NCI-H1092 treated with DMSO at 0.1 percent for 48 hours (cell line): ENCODE measurements around the gene DHX16.

Source experiments
- DNase-seq: peaks from one replicate; lab custom pipeline; 2025; lab: John Stamatoyannopoulos, UW

DHX16 gene

GRCh38 chr6:30626484-30627366 is 46.1 kb downstream of the DHX16 start, which contains the start of gene ATAT1:
ATAT1 (plus strand) TSS chr6:30626874.
- DNase-seq = peak; percentile 56

- DNase-seq = no peak
Measured at GRCh38 chr6:30625511-30625910, 47.3 kb downstream of the DHX16 start.

- no peak for DNase-seq
Measured at GRCh38 chr6:30619561-30619960, 53.2 kb downstream of the DHX16 start.

GRCh38 chr6:30618270-30618797 is 54.5 kb downstream of the DHX16 start:
- DNase-seq = no peak

DNA sequence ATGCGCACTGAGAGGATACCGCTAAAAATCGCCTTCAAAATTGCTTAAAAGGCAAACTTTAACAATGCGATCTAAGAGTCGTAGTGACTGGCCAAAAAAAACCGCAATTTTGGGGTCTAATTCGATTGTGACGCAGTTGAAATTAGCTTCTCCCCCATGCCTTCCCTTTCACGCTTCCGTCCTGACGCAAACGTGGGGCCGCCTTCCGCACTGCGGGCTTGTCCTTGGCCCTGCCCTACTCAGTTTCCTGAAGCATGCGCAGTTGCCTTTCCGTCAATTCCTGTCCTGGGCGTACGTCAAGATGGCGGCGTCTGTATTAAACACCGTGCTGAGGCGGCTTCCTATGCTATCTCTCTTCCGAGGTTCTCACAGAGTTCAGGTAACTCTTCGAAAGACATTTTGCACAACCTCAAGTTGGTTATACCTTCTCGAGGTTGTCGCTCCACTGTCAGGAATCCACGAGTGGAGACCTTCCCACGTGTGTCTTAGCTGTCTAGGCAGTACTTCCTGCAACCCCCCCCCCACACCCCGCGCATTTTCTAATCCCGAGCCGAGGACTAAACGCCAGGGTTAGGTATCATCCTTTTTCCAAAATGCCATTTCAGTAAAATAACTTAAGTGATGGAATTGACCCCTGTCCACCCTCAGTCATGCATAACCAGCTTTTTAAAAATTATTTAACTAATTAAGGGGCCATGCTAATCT is 55.1 kb downstream of the DHX16 start, which contains the start of gene MRPS18B:
Gene MRPS18B, plus strand, starts transcription at position 276 of the 705 bp plus-strand sequence. Its CDS starts 26 bp downstream, at position 302.
- peak; percentile 97 for DNase-seq

GRCh38 chr6:30616811-30617564 is 55.8 kb downstream of the DHX16 start, which contains the start of gene PPP1R10:
PPP1R10 (minus strand) TSS chr6:30617243; CDS start chr6:30609944, 7,299 bp downstream.
- DNase-seq = peak; percentile 99

- no peak for DNase-seq
Measured at GRCh38 chr6:30615958-30616810, 56.6 kb downstream of the DHX16 start.

- DNase-seq = peak; percentile 68
Measured at GRCh38 chr6:30615219-30615957, 57.4 kb downstream of the DHX16 start.

DNA sequence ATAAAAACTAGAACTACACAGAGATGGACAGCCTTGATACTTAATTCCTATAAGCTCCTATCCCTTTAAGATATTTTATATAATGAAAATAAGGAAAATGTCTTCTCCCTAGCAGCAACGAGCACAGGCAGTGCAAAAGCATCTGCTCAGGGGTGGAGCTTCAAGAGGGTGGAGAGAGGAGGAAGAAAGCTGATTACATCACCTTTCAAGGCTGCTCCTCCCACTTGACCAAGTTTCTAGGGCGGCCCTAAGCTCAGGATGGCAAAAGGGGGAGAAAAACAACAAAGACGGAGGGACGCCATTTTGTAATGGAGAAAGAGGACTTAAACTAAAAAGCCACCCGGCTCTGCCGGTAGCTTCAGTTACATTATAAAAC is 58.0 kb downstream of the DHX16 start:
- peak; percentile 71 for DNase-seq

GRCh38 chr6:30614044-30614842 is 58.6 kb downstream of the DHX16 start:
- no peak for DNase-seq

GRCh38 chr6:30613251-30614043 is 59.4 kb downstream of the DHX16 start:
- DNase-seq = no peak

DNA sequence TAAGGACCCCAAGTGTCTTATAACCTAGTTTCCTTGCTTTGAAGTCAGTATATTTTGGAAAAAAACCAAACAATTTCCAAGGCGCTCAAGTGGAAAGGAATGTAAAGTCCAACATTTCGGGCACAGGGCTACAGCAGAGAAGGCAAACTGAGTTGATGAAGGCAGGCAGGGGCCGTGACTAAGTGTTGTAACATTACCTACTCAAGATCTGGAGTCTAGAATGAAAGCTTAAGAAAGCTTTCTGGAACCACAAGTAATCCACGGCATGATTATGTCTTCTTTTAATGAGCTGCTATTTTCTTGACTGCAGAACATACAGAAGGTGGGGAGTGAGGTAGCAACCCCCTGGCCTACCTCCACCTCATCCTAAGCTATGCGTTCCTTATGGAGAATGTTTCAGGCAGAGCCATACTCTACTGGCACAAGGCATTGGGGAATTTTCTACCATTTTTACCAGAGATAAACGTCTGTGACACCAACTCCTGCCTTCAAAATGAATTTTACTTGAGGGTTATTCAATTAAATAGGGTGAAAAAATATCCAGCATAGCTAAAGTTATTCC is 60.0 kb downstream of the DHX16 start:
- no peak for DNase-seq

GRCh38 chr6:30612213-30612612 is 60.6 kb downstream of the DHX16 start:
- DNase-seq = no peak

DNA sequence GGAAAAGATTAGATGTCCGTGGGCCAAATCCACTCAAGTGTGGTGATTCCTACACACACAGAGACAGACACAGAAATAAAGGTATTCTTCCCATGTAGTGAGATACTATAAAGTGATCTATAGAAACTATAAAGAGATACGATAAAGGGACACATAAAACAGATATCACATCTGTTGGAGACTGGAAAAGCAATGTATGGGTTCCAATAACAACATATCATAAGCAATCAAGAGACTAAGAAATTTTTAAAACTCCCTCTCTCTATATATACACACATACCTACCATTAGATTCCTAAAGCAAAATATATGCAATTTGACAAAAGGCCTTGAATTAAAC is 61.0 kb downstream of the DHX16 start:
- DNase-seq = no peak

GRCh38 chr6:30611150-30611855 is 61.5 kb downstream of the DHX16 start:
- no peak for DNase-seq

DNA sequence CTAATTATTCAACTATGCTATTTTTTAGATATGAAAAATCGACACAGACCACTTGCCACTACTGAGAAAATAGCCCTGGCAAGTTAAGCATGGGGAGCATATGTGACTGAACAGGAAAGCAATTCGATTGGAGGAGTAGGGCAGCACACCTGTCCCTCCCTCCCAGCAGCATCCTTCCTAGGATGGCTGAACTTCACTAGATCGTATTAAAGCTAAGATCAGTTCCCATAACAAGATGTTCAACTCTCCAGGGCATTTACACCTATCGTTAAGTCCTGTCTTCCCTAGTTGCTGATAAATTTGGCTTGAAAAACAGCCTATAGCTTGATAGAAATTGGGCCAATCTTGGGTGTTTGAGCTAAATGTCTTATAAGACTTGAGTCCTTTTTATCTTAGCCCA is 62.7 kb downstream of the DHX16 start:
- no peak for DNase-seq

GRCh38 chr6:30603961-30604360 is 68.8 kb downstream of the DHX16 start:
- no peak for DNase-seq
